ENCODE measurements around the gene ACSL5.

ACSL5 gene

DNA sequence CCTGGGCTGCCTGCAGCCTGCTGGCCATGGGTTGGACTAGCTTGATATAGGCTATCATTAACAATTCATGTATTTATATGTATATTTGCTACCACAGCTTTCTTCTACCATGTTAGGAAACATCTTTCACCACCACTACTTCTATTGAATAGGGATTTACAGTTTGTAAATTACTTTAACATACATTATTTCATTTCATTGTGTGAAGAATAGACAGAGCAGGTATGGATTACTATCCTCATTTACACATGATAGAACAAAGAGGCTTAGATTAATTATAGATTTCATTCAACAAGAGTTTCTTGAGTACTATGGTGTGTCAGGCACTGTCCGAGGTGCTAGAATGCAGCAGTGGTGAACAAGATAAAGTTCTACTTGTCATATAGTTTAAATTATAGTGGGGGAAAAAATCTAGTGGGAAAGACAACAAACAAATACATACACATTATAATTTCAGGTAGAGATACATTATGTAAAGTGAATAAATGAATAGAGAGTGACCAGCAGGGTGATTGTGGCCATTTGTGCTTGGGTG, 93.7 kb downstream of the ACSL5 start:
- no peak for DNase-seq

DNA sequence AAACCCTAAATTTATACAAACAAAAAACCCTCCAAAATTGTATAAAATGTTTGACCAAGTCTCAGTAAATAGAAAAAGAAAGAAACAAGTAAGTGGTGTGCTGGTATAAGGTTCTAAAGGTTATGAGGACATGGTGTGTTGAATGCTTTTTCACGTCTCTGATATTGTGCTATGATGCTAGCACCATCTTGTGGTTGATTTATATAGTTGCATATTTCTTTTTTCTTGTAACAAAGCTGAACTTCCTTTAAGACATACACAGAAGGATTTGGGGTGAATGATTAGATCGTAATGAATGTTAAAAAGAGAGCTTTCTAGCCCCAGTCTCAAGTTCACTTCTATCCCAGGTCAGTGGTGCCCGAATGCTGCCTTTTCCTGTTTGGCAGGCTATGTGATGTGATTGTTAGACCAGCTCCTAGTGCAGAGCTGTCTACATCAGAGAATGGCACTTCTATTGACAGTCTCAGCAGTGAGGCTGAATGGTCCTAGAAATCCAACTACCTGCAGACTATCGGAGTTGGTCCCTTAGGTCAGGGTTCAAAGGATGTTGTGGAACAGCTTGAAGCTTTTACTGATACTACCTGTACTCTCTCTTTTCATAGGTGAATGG, 98.1 kb downstream of the ACSL5 start:
- DNase-seq, result peak; percentile 43

DNA sequence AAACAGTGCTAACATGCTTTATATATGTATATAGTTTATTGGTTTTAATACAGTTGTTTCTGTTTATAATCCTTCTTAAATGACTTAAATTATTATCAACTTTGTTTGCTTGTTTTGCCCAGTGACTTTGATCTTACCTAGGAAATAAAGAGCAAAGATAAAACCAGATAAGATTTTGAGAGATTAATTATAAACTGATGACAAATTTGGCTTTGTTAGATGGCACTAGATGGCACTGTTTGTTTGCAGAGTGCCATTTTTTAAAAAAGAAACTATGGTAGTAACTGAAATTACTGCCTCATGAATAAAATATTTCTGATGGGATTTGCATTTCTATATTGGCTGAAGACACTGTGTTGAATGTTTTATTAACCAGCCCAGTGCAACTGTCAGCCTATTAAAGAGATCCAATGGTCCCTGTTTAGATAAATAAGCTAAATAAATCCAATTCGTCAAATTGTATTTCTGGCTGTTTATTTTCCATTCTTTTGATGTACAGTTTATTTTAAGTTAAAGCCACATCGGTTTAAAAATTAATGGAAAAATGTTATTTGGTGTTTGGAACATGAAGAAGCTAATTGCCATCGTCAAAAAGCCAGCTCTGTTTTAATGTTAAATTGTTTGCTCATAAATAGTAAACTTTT, 101.8 kb downstream of the ACSL5 start:
- no peak for DNase-seq

Measured in right forelimb (tissue), 1 donor.